Medulla oblongata (tissue), 1 donor: ENCODE measurements around the gene ANKRD45.
"Not testable (repeated sequence)": the region's sequence is repeated elsewhere in the genome, so short reads cannot be mapped to it uniquely, and the experiment has no call there.

Experiments used
- DNase-seq: peaks from one replicate; pipeline ENCODE4 v3.0.0-alpha.2; 2015; ENCODE audit errors: extremely low spot score

Gene ANKRD45

DNA sequence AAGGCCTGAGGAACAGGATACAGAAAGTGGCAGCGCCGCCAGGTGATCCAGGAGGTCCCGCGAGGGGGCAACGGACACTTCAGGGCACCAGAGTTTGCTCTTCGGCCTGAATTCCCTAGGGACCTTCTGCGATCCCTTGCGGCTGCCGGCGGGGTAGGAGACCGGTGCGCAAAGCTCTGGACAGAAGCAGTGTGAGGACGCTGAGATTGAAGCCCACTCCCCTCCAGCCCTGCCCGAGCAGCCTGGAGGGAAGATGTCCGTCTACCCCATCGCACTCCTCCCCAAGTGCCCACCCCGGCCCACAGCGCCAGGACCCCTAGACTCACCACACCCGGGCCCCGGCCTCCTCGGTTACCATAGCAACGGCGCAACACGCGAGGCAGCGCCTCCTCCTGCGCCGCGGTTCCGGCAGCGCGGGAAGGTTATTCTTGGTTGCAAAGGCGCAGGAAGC is at the start of gene ANKRD45:
ANKRD45 (minus strand) TSS at position 361 of the 451 bp plus-strand sequence. CDS start 10,433 bp downstream, outside the sequence.
- DNase-seq: peak; percentile 22

DNA sequence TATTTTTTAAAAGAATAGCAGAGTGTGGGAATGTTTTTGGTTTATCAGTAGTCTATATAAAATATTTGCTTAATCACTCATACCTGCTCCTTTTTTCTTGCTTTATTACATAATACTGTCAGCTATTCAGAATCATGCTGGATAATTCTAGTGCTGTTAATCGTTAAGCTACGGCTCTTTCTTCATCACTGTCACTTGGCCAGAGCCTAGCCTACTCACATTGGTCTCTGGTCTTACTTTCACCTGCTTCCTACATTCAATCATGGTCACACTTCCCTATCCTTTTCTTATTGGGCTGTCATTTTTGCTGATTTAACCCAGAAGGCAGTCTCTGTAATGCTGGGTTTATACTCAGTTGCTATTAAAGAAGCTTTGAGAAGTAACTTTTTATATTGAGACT is 47.6 kb upstream of the ANKRD45 start:
- no peak for DNase-seq

DNA sequence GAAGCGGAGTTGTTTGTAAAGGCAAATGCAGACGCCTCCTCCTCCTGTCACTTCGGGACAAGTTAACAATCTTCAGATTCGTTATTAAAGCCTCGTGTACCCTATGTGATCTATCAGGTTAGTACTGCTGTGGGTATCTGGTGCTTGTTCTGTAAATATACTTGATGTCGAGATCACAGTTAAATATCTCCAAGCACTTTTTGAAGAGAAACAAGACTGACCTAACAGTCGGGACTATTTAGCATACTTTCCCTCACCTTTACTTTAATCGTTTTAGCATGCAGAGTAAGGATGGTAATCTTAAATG is 45.8 kb upstream of the ANKRD45 start:
- no peak for DNase-seq

GRCh38 chr1:173714759-173715537 is 45.3 kb upstream of the ANKRD45 start, which contains the start of gene KLHL20:
Gene KLHL20, plus strand, starts transcription at chr1:173714981. Its CDS starts 1,063 bp downstream, at chr1:173716044.
- peak; percentile 89 for DNase-seq

GRCh38 chr1:173714441-173714758 is 44.7 kb upstream of the ANKRD45 start:
- DNase-seq: no peak

DNA sequence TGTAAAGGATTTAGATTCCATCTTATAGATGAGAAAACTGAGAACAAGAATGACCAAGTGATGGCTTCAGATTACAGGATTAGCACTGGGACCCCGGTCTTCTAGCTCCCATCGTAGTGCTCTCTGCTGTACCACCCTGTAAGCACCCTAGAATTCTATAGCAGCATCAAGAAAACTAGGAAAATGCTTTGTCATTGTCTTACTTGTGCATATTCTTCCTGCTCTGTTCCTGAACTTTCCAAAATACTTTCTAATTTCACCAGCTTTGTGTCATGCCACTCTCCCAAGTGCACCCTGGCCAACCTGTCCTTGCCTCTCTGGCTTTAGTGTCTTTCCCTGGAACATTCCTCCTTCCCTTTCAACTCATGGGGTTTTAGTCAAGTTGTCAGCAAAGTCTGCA is 39.1 kb upstream of the ANKRD45 start:
- DNase-seq: no peak

GRCh38 chr1:173705117-173705516 is 35.5 kb upstream of the ANKRD45 start:
- no peak for DNase-seq

DNA sequence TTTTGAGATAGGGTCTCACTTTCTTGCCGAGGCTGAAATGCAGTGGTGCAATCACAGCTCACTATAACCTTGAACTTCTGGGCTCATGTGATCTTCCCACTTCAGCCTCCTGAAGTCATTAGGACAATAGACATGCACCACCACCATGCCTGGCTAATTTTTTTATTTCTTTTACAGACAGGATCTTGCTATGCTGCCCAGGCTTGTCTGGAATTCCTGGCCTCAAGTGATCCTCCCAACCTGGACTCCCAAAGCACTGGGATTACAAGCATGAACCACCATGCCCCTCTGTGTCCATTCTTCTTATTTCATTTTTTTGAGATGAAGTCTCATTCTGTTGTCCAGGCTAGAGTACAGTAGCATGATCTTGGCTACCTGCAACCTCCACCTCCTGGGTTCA is 33.1 kb upstream of the ANKRD45 start:
- DNase-seq: no peak

- not testable (repeated sequence) for DNase-seq
Measured at GRCh38 chr1:173701299-173701698, 31.6 kb upstream of the ANKRD45 start.

DNA sequence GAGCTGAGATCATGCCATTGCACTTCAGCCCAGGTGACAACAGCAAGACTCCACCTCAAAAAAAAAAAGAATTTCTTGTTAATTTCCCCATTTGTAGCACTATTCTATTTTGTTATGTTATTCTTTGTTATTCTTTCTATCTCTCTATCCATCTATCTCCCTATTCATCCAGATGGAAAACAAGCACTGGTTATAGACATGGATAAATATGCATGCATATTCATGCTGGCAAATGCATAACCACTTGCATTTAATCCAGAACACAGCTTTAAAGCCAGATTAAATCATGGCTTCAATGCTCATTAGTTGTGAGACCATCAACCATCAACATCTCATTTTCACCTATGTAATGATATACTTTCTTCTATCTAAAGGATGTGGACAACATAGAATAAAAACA is 23.6 kb upstream of the ANKRD45 start:
- no peak for DNase-seq

DNA sequence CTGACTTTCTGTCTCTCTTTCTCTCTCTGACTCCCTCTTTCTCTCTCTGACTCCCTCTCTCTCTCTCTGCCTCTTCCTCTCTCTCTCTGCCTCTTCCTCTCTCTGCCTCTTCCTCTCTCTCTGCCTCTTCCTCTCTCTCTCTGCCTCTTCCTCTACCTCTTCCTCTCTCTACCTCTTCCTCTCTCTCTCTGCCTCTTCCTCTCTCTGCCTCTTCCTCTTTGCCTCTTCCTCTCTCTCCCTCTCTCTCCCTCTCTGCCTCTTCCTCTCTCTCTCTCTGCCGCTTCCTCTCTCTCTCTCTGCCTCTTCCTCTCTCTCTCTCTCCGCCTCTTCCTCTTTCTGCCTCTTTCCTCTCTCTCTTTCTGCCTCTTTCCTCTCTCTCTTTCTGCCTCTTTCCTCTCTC is 18.6 kb upstream of the ANKRD45 start:
- no peak for DNase-seq

DNA sequence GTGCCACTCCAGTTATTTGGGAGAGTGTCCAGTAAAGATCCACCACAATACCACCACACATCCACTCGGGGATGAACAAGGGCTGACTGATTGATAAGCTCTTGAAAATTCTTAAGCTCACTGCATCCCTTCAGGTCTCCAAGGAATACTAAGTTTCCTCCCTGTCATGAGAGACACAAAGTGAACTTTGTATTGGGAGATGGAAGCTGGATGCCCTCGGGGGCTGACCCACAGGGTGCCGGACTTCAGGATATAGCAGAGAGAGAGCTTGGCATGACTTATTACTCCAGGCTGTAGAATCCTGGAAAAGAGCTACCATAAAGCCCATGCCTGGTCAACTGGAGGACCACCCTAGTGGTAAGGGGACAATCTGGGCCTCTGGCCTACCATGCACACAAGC is 15.5 kb upstream of the ANKRD45 start:
- not testable (repeated sequence) for DNase-seq

- not testable (repeated sequence) for DNase-seq
Measured at GRCh38 chr1:173683838-173684237, 14.2 kb upstream of the ANKRD45 start.

DNA sequence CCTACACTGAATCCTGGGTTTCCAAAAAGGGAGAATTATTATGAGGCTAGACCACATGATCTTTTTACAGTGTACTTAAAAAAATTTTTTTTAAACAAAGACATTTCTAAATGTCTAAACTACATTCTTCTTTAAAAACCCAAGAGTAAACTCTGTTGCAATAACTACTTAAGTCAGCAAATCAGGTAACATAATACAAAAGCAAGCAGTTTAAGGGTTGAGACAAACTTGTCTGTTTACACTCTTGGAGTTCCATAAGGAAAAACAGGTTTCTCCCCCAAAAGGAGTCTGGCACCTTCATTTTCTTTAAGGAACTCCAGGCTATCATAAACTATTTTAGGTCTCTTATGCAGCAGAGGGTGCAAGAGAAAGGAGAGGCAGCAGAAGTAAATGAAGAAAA is 12.5 kb upstream of the ANKRD45 start:
- no peak for DNase-seq

- DNase-seq: not testable (repeated sequence)
Measured at GRCh38 chr1:173680152-173680551, 10.5 kb upstream of the ANKRD45 start.

DNA sequence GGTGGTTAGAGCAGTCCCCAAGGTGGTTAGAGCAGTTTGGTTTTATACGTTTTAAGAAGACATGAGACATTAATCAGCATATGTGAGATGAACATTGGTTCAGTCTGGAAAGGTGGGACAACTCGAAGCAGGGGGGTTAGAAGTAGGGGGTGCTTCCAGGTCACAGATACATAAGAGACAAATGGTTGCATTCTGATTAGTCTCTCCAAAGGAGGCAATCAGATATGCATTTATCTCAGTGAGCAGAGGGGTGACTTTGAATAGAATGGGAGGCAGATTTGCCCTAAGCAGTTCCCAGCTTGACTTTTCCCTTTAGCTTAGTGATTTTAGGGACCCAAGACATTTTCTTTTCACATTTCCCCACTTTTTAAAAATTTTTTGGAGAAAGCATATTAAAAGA is 4.8 kb upstream of the ANKRD45 start:
- not testable (repeated sequence) for DNase-seq

DNA sequence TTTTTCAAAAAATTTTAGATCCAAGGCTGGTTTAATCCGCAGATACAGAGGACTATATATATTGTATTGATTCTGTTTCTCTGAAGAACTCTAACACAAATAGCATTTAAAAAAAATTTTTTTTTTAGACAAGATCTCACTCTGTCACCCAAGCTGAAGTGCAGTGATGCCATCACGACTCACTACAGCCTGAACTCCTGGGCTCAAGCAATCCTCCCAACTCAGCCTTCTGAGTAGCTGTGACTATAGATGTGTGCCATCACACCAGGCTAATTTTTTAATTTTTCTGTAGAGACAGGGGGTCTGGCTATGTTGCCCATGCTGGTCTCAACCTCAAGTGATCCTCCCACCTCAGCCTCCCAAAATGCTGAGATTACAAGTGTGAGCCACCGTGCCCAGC is 3.0 kb downstream of the ANKRD45 start:
- no peak for DNase-seq

- no peak for DNase-seq
Measured at GRCh38 chr1:173663159-173663558, 6.5 kb downstream of the ANKRD45 start.

DNA sequence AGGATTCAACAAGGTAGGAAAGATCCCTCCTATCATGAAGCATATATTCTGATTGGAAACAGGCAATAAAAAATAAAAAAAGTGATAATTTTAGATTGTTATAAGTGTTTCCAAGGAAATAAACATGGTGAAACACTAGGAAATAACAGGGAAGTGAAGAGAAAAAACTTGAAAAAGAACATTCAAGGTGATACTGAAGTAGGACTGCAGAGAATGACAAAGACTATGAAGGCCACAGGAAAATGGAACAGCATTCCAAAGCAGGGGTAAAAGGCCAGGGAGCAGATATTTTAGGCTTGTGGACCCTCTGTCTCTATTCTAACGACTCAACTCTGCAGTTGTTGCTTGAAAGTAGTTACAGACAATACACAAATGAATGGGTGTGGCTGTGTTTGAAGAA is 7.9 kb downstream of the ANKRD45 start:
- no peak for DNase-seq

DNA sequence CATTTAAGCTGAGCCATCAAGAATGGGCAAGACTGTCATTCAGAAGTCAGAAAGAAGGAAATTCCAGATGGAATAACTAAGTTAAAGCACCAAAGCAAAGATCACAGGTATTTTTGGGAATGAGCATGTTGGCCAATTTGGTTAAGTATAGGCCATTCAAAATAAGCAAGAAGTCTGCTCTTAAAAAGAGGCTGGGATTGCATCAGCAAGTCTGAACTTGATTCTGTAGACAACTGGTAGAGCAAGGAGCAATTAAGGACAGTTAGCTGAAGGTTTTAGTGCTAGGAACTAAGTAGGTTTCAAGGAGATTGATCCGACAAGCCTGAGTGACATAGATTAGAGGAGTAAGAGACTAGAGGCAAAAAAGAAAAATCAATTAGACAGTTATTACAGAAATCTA is 8.4 kb downstream of the ANKRD45 start:
- DNase-seq: no peak

- DNase-seq: no peak
Measured at GRCh38 chr1:173660306-173660705, 9.3 kb downstream of the ANKRD45 start.

GRCh38 chr1:173648880-173649605 is 20.6 kb downstream of the ANKRD45 start:
- DNase-seq: no peak

DNA sequence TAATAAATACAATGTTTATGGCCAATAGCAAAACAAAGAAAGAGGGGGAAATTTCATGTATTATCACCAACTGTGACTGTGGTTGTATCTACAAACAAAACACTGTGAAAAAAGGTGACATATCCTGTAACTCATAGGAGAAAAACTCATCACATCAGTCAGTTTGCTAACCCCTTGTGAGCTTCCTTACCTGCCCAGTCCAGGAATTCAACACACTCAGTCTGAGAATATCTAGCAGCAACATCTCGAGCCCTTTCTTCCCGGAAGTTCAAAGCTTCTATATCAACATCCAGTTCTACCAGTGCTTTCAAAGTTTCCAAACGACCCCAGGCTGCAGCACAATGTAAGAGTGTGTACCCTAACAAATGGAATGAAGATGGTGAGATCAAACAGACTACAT is 23.0 kb downstream of the ANKRD45 start:
- DNase-seq: no peak
